MM.1S (cell line): ENCODE measurements around the gene LAD1.

Experiments used
- DNase-seq: peaks from one replicate; pipeline ENCODE4 v3.0.0-alpha.2; 2015
- H2AFZ ChIP-seq: fragments of 300-600 bp; sonication (generic); 2 replicates; pipeline ENCODE4 v1.6.0; 2016; ENCODE audit warnings: antibody characterized with exemption, low read length
- H3F3A ChIP-seq: fragments of 300-600 bp; sonication (generic); 2 replicates; pipeline ENCODE4 v1.6.1; 2016; ENCODE audit warnings: mild to moderate bottlenecking, antibody characterized with exemption, low read length, moderate library complexity, mixed read lengths; ENCODE audit not compliant: insufficient read depth
- H3K27ac ChIP-seq: fragments of 300-600 bp; sonication (generic); 2 replicates; pipeline ENCODE4 v1.5.1; 2016; ENCODE audit warnings: mild to moderate bottlenecking, low read length
- H3K27me3 ChIP-seq: fragments of 300-600 bp; sonication (generic); replicated peaks from 2 replicates; pipeline ENCODE4 v1.6.0; 2016; ENCODE audit warnings: low read length; ENCODE audit not compliant: insufficient read depth
- H3K36me3 ChIP-seq: fragments of 300-600 bp; sonication (generic); replicated peaks from 2 replicates; pipeline ENCODE4 v1.6.1; 2016; ENCODE audit warnings: mild to moderate bottlenecking, low read length, mixed read lengths; ENCODE audit not compliant: insufficient read depth
- H3K4me1 ChIP-seq: fragments of 300-600 bp; sonication (generic); 2 replicates; pipeline ENCODE4 v1.6.1; 2016; ENCODE audit warnings: low read length, mixed read lengths
- H3K4me2 ChIP-seq: fragments of 300-600 bp; sonication (generic); 2 replicates; pipeline ENCODE4 v1.6.0; 2016; ENCODE audit warnings: low read depth, low read length
- H3K4me3 ChIP-seq: fragments of 300-600 bp; sonication (generic); 2 replicates; pipeline ENCODE4 v1.5.1; 2016; ENCODE audit warnings: low read length, mixed read lengths
- H3K79me2 ChIP-seq: fragments of 300-600 bp; sonication (generic); 2 replicates; pipeline ENCODE4 v1.6.1; 2016; ENCODE audit warnings: mixed run types, low read length, mixed read lengths
- H3K9ac ChIP-seq: fragments of 300-600 bp; sonication (generic); 2 replicates; pipeline ENCODE4 v1.6.1; 2016; ENCODE audit warnings: low read length, mixed read lengths
- H3K9me2 ChIP-seq: fragments of 300-600 bp; sonication (generic); replicated peaks from 2 replicates; pipeline ENCODE4 v1.6.1; 2016; ENCODE audit warnings: mild to moderate bottlenecking, low read length, mixed read lengths; ENCODE audit not compliant: insufficient read depth
- H3K9me3 ChIP-seq: fragments of 300-600 bp; sonication (generic); replicated peaks from 2 replicates; pipeline ENCODE4 v1.6.1; 2016; ENCODE audit warnings: mild to moderate bottlenecking, low read length, mixed read lengths; ENCODE audit not compliant: insufficient read depth
- H4K20me1 ChIP-seq: fragments of 300-600 bp; sonication (generic); 2 replicates; pipeline ENCODE4 v1.6.1; 2016; ENCODE audit warnings: mild to moderate bottlenecking, low read length, moderate library complexity, mixed read lengths; ENCODE audit not compliant: insufficient read depth
- CTCF ChIP-seq: fragments of 300-600 bp; sonication (generic); IDR thresholded peaks from 2 replicates; pipeline ENCODE4 v1.5.1; 2016; ENCODE audit warnings: antibody characterized with exemption, low read length, mixed read lengths
- EZH2 ChIP-seq: fragments of 300-600 bp; sonication (generic); optimal IDR thresholded peaks from 2 replicates; pipeline ENCODE3; 2017; ENCODE audit warnings: low read depth, mild to moderate bottlenecking, antibody characterized with exemption, low read length, mixed read lengths
- EZH2phosphoT487 ChIP-seq: fragments of 300-600 bp; sonication (generic); IDR thresholded peaks from 2 replicates; pipeline ENCODE4 v1.6.1; 2018; ENCODE audit warnings: antibody characterized with exemption, low read length

The LAD1 gene

GRCh38 chr1:201331166-201331565 is 68.0 kb downstream of the LAD1 start:
- Histone ChIP-seq H3K9ac (no peak overlapping the region), H3K36me3 (no peaks in the 10 kb centered on the region), H3K4me3 (no peak overlapping the region), H3K9me3 (no peaks in the 10 kb centered on the region), H3K4me1 (no peaks in the 10 kb centered on the region), H3K4me2 (no peak overlapping the region), H3K79me2 (no peaks in the 10 kb centered on the region), H3K27ac (no peak overlapping the region), H4K20me1 (no peaks in the 10 kb centered on the region), H3F3A (no peaks in the 10 kb centered on the region), H3K27me3 (0 out of 2 replicates have a peak, but pooled peaks cover 12% of the 10 kb centered on the region), H2AFZ (no peak overlapping the region), H3K9me2 (no peaks in the 10 kb centered on the region)
- no peak for TF ChIP-seq CTCF
- no peak for TF ChIP-seq EZH2
- no peak for TF ChIP-seq EZH2phosphoT487
- no peak for DNase-seq
